ENCODE results near the gene VAX1.

VAX1 gene

DNA sequence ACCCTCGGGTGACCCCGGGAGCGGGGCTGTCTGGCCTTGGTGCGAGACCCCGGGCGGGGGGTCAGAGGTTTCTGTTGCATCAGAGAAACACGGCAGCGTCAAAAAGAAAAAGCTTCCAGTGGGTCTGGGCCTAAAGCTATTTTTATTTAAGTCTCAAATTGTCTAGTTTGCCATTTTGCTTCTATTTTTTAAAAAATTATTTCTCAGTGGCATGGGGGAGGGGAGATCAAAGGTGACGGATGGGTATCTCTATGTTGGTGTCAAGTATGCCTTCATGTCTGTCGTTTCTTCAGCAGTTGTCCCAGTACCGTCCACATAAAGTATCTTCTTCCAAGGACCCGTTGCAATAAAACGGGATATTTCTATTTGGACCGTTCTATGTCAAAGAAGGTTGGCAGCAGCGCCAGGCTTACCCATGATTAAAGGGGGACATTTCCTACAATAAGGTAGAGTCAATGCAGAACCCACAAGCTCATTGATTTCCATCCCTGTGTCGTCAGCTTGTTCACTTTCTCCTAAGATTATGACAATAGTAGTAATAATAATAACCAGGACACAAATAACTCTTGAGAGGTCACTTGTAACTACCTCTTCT lies 26.0 kb upstream of the VAX1 start:
- no peak for DNase-seq

DNA sequence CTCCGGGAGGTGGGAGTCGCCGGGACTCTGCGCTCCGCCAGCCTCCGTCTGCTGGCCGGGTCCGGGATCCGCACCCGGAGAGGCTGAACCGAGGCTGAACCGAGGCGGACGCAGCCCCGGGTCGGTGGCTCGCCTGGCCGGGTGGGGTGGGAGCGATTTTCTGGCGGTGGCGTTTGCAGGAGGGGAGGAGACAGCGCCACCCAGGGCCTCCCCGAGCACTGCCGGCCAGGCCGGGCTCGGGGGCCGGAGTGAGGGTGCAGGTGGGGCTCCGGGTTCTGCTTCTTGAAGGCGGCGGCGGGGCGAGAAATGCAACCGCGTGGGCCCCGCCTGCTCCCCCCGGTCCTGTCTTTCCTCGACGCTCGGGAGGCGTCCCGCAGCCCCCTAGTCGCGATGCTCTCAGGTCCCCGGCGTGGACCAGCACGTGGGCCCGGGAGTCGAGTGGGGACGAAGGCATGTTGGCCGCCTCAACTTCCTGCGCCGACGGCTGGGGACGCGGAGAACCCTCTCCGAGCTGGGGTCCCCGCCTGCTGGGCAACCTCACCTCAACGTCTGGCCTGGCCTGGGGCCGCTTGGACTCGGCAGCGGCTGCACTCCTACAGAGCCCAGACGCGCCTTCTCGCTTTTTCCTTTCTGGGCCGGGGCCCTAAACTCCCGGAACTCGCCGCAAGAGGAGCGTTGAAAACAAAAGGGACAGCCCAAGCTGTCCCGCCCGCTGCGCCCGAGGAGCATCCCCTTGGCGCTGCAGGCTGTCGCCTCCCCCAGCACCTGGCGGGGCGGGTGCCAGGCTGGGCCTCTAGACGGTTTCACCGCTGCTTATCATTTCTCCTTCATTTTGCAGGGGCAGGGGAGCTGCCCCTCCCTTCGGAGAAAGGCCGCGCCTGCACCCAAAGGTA lies 25.2 kb upstream of the VAX1 start:
- DNase-seq, result no peak

DNA sequence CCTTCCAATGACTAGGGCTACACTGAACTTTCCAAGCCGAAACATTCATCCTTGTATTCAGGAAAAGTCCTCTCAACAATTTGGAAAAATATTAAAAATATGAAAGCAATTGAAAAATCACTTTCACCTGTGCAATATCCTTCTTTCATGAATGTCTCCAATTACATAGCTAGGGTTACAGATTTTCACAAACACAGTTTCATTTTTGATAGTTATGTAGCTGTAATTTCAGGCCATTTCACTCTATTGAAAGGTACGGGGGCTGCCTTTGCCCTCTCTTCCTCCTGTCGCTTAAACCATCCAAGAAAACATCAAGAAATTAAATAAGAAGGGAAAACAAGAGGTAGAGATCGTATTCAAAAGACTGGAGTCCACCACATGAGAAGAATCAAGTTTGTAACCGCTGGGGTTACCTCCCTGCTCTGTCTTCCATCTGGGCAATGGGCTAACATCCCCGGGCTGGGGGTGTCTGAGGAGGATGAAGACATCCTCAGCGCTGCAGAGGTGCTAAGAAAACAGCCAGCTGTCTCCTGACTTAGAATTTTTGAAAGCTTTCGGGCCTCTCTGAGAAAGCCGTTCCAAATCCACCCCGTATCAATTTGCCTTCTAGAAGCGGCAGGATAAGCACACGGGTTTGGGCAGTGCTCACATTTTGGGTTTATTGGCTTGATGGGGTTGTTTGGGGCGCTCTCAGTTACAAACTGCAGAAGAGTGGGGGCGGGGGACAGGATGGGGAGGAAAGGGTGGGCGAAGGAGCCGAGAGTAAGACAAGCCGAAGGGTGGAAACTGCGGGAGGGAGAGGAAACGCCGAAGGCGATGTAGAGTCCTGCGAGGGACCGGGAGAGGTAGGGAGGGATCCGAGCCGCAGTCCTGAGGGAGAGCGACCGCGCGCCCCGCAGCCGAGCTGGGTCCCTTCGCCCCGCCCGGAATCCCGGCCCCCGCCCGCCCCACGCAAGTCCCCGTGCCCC lies 24.3 kb upstream of the VAX1 start:
- DNase-seq, result no peak

DNA sequence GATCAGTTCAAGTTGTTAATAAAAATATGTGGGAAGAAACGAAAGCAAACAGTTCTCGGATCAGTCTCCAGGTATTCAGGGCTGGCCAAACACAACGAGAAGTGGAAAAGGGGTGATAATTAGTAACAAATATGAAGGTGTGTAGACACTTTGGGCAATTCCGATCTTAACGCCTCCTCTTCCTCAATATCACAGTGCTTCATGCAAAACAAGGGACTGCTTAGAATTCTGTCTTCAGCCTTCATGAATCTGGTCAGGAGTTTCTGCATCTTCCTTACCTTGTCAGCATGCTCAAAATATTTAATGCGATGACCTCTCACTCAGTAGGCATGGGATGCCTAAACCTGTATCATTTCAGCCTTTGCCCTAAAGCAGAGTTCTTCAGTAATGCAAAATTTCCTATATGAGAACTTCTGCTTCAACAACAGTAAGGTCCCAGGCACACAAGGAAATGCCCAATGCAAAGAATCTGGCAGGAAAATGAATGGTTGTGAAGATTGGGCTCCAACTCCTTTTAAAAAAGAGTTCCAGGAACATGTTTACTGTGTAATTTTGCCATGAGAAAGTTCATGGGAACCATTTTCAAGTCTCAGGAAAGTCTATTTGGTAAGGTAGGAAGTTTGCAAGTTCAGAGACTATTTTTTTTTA lies 23.4 kb upstream of the VAX1 start:
- DNase-seq, result no peak

DNA sequence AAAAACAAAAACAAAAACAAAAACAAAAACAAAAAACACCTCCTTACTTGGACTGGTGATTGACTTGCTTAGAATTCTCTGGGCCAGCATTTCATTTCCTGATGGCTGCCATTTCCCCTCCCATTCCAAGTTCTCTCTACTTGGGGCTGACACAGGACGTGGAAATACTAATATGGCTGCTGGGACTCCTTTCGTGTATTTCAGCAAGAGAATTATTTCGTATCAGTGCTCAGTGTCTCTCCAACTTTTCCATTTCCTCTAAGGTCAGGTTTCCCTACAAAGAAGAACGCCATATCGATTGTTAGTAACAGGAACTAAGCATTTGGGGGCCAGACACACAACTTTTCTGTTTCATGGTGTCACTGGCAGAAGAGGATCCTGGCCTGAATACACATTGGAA lies 22.5 kb upstream of the VAX1 start:
- DNase-seq, result no peak

DNA sequence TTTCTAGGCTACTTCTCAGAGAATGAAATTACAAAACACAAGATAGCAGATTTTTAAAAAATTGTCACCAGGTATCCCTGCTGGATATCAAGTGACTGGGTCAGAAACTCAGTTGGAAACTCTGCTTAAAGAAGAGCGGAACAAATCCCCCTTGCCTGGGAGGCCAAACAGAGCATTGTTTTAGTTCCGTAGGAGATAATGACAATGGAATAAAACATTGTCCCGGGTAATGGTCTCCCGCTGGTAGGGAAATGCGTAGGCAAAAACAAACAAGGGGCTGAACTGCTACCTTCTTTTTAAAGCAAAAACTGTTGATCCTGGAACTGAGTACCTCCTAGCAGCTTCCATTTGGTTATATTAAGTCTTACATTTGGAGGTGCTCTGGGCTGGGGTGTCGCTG lies 21.3 kb upstream of the VAX1 start:
- DNase-seq, result no peak

DNA sequence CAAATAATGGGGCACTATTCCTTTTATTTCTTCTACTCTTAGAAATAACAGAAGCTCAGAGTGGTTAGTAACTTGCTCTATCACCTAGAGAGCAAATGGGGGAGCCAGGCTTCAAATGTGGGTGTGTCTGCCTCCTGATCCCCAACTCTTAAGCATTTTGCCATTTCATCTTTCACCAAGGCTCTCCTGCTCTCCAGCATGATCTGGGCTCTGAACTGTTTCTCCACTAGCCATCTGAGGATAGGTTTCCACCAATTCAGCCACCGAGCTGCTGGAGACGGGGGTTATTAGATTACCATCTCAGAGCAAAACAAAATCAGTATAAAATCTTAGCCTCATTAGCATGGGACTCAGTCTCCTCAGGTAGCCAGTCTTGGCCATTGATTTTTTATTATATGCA lies 20.2 kb upstream of the VAX1 start:
- DNase-seq, result no peak

DNA sequence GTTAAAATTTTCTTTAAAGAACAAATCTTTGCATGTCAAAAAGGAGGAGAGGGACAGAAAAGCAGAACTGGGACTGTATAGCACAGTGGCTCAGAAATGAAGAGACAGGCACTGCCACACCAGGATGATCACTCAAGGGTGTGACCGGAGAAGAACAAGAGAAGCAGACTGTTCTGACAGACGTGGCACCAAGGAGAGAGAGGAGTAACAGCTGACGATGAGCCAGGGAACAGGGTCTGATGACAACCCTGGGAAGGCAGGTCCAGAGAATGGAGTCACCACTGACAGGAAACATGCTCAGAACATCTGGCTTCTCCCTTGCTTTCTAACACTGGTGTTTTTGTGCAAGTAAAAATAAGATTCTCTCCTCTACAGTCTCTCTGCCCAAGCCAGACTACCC lies 14.6 kb upstream of the VAX1 start:
- no peak for DNase-seq

DNA sequence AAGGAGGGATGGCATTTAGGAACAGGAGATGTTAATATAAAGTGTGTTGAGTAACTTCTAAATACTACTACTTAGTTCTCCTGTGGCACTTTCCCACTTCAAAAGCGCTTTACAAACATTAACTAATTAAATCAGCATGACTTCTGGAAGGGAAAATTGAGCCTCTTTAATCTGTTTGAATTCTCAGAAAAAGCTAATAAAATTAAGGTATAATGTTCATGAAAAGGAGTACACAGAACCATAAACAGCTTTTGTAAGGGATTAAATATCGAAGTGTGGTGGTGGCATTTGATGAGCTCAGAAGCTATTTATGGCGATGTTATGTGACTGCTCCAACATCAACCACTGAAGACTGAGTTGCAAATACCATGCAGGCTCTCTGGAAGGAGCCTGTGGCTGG lies 10.2 kb upstream of the VAX1 start:
- no peak for DNase-seq

DNA sequence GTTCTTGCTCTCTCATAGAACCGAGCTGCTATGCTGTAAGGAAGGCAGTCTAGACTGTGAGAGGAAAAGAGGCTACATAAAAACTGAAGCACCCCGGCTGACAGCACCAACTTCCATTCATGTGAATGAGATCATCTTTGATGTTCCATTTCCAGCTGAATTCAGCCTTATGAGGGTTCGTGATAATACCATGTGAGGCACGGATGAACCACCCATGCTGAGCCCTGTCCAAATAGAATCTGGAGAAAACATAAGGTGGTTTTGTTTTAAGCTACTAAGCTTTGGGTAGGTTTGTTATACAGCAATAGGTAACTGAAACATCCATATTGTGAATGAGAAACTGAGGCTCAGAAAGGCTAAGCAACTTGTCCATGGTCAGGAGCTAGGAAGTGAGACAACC lies 6.9 kb upstream of the VAX1 start:
- no peak for DNase-seq

DNA sequence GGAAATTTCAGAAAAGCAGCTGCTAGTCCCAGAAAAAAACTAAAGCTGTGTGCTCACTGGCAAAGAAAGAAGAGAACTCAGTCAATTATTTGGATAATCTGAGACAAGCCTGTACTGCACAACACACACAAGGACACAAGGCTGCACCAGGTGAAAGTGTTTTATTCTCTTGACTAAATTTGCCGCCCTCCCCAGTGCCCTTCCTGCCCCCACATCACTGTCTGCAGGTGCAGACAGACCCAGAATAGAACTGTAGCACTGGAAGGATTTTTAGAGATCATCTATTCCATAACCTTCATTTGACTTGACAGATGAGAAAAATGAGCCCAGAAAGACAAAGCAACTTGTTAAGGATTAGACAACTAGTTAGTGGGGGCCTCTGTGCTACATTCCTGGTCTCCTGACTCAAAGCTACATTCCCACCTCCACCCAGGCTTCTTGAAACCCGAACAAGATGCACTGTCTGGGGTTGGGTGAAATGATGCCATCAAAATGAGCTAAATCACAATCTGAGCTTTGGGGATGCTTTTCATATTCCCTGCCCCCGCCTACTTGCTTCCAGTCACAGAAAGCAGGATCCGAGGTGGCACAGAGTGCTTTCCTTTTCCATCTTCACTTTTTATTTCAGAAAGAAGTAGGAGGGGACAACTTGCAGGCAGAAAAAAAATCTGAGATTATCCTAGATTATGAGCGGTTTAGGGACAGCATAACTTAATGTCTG lies 5.2 kb upstream of the VAX1 start:
- DNase-seq, result no peak

DNA sequence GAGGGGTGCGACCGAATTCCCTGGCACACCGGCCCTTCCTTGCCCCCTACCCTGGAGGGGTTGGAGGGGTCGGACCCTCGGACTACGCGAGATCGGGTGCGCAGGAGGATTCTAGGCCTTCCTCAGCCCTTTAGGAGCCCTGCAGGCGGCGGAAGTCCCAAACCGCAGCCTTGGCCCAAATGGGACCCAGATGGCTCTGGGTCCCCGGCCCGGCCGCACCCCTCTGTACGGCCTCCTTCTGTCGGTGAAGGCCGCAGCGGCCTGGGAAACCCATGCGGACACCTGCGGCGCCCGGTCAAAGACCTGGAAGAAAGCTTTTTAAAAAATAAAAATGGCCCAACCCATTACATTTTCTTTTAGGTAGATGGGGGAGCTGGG lies 2.4 kb upstream of the VAX1 start:
- no peak for DNase-seq

DNA sequence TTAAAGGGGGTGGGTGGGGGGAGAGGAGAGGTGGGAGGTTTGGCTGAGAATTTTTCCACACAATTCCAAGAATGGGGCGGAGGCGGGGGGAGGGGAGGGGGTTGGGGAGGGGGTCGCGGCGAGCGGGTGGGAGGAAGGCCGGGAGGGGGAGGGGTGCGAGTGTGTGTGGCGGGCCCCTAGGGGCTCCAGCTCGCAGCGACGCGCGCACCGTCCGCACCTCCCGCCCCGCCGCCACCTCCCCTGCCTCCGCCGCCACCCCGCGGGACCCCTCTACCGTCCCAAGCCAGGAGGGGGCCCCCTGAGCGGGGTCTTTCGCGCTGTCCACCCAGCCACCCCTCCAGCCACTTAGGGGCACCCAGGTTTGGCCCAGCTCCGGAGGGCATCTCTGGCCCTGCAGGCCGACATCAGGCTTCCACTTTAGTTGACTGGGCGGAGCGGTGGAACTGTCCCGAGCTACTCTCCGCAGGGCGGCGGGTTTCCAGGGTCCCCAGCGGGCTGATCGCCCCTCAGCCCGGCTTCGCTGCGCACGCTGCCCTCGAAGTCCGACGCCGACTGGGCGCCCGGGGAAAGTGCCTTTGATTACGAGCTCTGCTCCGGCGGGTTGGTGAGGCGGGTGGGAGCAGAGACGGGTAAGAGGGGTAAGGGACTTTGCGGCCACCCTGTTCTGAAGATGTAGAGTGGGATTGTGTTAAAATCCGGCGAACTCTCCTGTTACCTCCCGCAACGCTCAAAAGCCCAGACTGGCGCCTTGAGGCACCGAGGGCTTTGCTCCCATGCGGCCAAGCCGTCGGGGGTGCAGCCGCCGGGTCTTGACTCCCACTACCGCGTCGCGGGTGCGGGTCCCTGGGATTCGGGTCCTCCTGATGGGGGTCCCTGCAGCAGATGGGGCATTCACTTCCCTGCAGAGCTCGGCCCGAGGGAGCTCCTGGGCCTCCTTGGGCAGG lies 1.8 kb upstream of the VAX1 start:
- no peak for DNase-seq

DNA sequence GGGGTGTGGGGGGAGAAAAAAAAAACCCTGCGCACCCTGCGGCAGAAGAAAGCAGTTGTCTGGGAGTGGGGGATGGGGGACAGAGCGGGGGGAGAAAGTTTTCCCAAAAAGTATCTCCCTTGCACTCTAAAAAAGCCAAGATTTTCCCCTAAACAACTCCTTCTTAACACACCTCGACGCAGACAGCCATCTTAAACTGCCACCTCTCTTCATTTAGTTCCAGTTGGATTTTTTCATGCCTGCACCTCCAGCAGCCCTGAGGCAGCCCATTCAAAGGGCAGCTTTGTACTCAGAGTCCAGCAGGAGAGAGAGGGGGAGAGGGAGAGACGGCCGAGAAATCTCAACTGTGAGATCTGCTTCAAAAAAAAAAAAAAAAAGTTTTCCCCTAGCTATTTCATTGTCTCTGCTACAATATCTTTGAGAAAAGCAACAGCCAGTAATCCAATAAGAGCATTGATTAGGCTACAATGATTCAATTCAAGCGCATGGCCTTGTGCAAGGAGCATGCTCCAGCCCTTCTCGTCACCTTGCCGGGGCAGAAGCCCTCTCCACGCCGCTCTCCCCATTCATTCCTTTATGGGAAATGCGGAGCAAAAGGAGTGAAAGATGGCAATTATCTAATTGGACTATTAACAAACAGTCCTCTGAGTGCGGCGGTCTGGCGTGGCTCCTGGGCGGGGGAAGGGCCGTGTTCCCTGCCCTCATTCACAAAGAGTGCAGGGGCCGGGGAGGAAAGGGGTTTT lies 939 bp upstream of the VAX1 start:
- DNase-seq, result no peak

DNA sequence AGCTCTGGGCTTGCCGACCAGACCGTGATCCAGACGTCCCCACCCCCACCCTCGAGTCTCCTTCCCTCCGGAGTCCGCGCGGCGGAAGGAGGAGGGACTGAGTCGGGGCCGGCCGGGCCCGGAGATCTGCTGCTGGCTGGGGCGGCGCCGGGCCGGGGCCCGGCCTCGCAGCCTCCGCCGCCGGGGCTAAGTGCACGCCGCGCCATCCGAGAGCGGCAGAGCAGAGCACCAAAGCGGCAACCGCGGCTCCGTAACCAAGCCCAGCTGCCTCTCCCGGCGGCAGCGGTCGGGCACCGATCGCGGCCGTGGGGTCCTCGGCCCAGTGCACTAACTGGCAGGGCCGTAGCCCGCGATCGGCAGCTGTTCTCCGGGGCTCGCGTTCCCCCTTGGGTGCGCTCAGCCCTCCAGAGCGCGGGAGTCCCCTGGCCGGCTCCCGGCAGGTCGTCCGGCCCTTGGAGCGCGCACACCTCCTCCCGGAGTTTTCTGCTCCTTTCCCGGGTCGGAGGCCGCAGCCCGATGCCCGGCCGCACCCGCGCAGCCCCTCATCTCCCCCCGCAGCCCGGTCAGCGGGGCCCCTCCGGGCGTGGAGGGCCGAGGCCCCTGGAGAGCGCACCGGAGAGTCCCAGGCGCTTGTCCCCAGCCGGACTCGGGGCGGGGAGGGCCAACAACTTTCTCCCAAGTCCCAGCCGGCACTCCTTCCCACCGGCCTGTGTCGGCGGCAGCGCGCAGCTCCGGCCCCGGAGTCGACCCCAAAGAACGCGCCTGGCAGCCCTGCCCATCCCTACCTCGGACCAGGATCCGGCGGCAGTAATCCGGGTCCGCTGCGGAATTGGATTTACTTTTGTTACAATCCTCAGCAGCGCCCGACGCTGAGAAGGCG lies 799 bp downstream of the VAX1 start:
- no peak for DNase-seq

DNA sequence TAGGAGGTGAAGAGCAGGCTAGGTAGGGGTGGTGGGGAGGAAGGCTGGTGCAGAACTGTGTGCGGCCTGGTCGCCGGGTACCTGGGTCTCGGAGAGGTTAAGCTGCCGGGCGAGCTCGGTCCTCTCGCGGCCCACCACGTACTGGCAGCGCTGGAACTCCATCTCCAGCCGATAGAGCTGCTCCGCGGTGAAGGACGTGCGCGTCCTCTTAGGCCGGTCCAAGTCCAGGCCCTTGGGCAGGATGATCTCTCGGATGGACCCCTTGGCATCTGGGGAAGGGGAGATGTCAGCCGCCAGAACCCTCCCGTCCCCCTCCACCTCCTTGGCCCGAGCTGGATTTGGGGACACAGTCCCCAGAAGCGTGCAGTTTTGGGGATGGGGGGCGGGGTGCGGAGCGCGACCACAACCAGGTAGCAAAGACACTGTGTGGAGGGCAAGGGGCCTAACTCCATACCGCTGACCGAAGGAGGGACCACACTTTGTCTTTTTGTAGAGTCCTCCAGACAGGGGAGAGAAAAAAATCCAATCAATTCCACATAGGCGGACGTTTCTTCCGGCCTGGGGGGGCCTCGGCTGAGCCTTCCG lies 1.6 kb downstream of the VAX1 start:
- no peak for DNase-seq

DNA sequence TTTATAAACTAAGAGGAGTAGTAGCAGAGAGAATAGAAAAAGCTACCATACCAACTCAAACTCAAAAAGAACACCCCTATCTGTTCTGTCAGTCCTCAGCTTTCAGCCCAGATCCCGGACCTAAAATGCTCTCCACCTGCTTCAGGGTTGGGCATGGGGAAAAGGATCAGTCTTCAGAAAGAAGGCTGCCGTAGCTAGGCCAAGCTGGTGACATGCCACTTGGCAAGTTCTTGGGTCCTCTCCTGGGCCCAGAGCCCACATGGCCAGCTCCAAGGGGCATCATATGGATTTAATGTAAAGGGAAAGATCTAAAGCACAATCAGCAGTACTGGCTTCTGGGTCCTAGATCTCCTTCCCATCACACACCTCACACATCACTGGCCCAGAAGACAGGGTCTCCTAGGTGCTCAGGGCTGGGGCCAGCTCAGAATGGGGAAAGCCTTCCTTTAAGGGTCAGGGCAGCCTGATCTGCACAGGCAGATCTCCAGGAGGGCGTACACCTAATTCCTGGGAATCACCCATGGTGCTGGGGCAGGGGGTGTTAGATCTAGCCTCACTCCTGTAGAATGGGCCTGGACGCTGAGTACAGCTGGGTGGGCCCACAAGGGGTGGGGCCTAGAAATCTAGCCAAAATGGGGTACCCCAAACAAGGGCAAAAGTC lies 2.5 kb downstream of the VAX1 start:
- no peak for DNase-seq

DNA sequence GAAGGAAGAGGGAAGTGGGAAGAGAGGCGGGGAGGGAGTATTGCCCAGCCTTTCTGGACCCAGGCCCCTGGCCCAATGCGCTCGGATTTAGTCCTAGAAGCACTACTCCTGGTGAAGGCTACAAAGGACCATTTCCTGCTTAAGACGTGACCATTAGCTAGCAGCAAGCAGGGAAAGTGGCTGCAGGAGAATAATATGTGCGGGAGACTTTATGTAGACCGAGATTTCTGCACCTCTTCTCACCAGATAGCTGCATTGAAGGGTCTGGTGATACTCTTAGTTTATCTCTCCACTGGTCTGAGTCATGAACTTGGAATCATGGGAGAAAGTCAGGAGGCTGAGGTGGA lies 3.1 kb downstream of the VAX1 start:
- DNase-seq, result no peak

All from NCI-H1092 treated with DMSO at 0.1 percent for 48 hours (cell line).